ENCODE results near the gene SARDH.

DNA sequence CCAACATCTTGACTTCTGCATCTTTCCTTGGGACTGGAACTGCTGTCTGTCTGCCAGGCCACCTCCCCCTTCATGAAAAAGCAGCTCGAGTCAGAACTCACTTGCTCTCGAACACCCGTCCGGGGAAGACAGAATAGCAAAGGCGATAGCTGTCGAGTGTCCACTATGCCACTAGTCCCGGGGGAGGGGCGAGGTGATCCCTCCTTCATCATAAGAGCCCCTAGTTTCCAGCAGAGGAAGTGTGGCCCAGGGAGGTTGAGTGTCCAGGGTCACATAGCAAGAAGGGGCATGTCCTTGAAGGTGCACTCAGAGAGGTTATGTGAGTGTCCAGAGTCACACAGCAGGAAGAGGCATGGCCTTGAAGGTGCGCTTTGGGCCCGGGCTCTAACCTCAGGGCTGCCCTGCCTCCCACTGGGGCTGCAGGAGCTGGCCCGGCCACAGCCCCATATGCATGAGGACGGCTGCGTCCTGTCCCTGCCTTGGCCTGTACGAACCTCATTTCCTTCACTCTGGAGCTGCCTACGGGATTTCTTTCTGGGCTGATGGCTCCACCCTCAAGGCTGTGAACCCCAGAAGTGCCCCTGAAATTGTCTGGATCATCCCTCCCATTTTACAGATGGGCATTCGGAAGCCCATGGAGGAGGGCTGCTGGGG is 95.3 kb downstream of the SARDH start:
- TF ChIP-seq, protein P1, sequence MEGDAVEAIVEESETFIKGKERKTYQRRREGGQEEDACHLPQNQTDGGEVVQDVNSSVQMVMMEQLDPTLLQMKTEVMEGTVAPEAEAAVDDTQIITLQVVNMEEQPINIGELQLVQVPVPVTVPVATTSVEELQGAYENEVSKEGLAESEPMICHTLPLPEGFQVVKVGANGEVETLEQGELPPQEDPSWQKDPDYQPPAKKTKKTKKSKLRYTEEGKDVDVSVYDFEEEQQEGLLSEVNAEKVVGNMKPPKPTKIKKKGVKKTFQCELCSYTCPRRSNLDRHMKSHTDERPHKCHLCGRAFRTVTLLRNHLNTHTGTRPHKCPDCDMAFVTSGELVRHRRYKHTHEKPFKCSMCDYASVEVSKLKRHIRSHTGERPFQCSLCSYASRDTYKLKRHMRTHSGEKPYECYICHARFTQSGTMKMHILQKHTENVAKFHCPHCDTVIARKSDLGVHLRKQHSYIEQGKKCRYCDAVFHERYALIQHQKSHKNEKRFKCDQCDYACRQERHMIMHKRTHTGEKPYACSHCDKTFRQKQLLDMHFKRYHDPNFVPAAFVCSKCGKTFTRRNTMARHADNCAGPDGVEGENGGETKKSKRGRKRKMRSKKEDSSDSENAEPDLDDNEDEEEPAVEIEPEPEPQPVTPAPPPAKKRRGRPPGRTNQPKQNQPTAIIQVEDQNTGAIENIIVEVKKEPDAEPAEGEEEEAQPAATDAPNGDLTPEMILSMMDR (IDR thresholded peaks at IDR 0.05) = no peak
- no peak for TF ChIP-seq EP300 (IDR thresholded peaks at IDR 0.05)
